ENCODE data around the gene ERCC1. TPM values are rescaled to one million over a fixed set of nuclear protein-coding genes. Genes with fewer than 3 reads are reported as not detected.

The ERCC1 gene
- total and polyA plus RNA-seq, 2 of the 13 experiments (the other 11 are each of a cell fraction or from before 2014, with no cell fraction given) = 40.0 to 66.4 TPM

DNA sequence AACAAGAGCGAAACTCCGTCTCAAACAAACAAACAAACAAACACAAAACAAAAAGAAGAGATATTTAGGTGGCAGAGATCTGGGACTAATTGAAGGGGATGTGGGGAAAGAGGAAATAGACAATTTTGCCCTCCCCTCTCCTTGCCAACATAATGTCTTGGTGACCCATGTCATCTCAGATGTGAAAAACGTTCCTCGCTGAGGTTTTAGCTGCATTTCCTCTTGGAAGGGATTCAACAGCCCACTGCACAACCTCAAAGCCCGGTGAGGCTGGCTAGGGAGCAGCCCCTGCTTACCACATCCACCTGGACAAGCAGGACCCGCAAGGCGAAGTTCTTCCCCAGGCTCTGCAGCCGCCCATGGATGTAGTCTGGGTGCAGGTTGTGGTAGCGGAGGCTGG lies 4.9 kb downstream of the ERCC1 start:
- ATAC-seq (no peak), FAIRE-seq (no peak), DNase-seq (ENCODE audit: low spot score) (no peak)
- BruUV-seq (replicated peaks) = no TSS peak
- H3K4me1 ChIP-seq (ENCODE audit: insufficient read depth, low read length) = peaks cover 14% of the 10 kb centered on the region
- H3K27me3 ChIP-seq (ENCODE audit: control insufficient read depth in 1 of 2, insufficient read depth in 2 of 2, low read length in 2 of 2) = no peaks in the 10 kb centered on the region; a peak in 1 of 5 replicates
- TF ChIP-seq, protein P1, sequence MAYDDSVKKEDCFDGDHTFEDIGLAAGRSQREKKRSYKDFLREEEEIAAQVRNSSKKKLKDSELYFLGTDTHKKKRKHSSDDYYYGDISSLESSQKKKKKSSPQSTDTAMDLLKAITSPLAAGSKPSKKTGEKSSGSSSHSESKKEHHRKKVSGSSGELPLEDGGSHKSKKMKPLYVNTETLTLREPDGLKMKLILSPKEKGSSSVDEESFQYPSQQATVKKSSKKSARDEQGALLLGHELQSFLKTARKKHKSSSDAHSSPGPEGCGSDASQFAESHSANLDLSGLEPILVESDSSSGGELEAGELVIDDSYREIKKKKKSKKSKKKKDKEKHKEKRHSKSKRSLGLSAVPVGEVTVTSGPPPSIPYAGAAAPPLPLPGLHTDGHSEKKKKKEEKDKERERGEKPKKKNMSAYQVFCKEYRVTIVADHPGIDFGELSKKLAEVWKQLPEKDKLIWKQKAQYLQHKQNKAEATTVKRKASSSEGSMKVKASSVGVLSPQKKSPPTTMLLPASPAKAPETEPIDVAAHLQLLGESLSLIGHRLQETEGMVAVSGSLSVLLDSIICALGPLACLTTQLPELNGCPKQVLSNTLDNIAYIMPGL (CRISPR knock-in tag; IDR thresholded peaks at IDR 0.05; ENCODE audit: borderline replicate concordance in 1 of 2, low read depth in 1 of 2) = no peak
- TF ChIP-seq, protein P2, sequence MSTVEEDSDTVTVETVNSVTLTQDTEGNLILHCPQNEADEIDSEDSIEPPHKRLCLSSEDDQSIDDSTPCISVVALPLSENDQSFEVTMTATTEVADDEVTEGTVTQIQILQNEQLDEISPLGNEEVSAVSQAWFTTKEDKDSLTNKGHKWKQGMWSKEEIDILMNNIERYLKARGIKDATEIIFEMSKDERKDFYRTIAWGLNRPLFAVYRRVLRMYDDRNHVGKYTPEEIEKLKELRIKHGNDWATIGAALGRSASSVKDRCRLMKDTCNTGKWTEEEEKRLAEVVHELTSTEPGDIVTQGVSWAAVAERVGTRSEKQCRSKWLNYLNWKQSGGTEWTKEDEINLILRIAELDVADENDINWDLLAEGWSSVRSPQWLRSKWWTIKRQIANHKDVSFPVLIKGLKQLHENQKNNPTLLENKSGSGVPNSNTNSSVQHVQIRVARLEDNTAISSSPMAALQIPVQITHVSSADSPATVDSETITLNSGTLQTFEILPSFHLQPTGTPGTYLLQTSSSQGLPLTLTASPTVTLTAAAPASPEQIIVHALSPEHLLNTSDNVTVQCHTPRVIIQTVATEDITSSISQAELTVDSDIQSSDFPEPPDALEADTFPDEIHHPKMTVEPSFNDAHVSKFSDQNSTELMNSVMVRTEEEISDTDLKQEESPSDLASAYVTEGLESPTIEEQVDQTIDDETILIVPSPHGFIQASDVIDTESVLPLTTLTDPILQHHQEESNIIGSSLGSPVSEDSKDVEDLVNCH (CRISPR knock-in tag; IDR thresholded peaks at IDR 0.05) = no peak
- TF ChIP-seq HNRNPH1 (optimal IDR thresholded peaks at IDR 0.05; ENCODE audit: low read depth, low read length) (no peak), ZBTB7A (CRISPR knock-in tag; IDR thresholded peaks at IDR 0.05) (no peak), HNRNPUL1 (IDR thresholded peaks at IDR 0.05; ENCODE audit: low read depth, low read length) (no peak)
- H3K9ac ChIP-seq (ENCODE audit: insufficient read depth, low read depth, low read length) = no peak overlapping the region
- CTCF ChIA-PET (ENCODE audit: low intra/inter-chr PET ratio, low total read pairs) = no interaction called here
- WGBS (ENCODE audit: low lambda C conversion rate) = 96% methylated on average over 9 of the region's 9 CpGs
- no peak overlapping the region for H3K4me3 ChIP-seq (replicated peaks in 1 of 3; ENCODE audit: insufficient read depth in 1 of 3, low read depth in 2 of 3, low read length in 3 of 3)
- in situ Hi-C loops (cut with HindIII; ENCODE audit: extremely low pct_ligation_motif_present, low pct_unique_long_range_greater_than_20kb) = no loop called here
- no peak overlapping the region for H3K4me2 ChIP-seq (ENCODE audit: low read depth, low read length)
- intact Hi-C loops (cut with micrococcal nuclease; ENCODE audit: unreplicated experiment) = no loop called here
- H3K79me2 ChIP-seq (ENCODE audit: insufficient read depth, low read length) = peaks cover 9% of the 10 kb centered on the region
- no peaks in the 10 kb centered on the region for H4K20me1 ChIP-seq (ENCODE audit: insufficient read depth, low read length)
- no peak overlapping the region for H3K27ac ChIP-seq (ENCODE audit: extremely low read length, insufficient read depth, low read length)
- peaks cover 7 to 23% of the 10 kb centered on the region in 2 experiments; a peak in 3 of 5 replicates for H3K36me3 ChIP-seq (replicated peaks in 1 of 2; ENCODE audit: control insufficient read depth in 1 of 2, insufficient read depth in 2 of 2, low read length in 2 of 2)
- H2AFZ ChIP-seq (ENCODE audit: low read length) = no peak overlapping the region
- H3K9me3 ChIP-seq (ENCODE audit: low read length) = no peaks in the 10 kb centered on the region
- POLR2A ChIA-PET = no interaction called here
